Left ventricle myocardium inferior (tissue), 1 donor: ENCODE results near the gene DAPK1. TPM values are rescaled to one million over a fixed set of nuclear protein-coding genes. Genes with fewer than 3 reads are reported as not detected.

Source experiments
- DNase-seq: peaks from one replicate; pipeline ENCODE4 v3.0.0-alpha.2; 2020
- H3K27ac ChIP-seq: fragments of 200-600 bp; replicated peaks from 2 replicates; pipeline ENCODE4 v1.8.0; 2021
- H3K27me3 ChIP-seq: fragments of 200-600 bp; 2 replicates; pipeline ENCODE4 v1.8.0; 2021; ENCODE audit warnings: low read depth
- H3K36me3 ChIP-seq: fragments of 200-600 bp; 2 replicates; pipeline ENCODE4 v1.8.0; 2021
- H3K4me1 ChIP-seq: fragments of 200-600 bp; 2 replicates; pipeline ENCODE4 v1.8.0; 2021
- H3K4me3 ChIP-seq: fragments of 200-600 bp; 2 replicates; pipeline ENCODE4 v1.8.0; 2021; ENCODE audit warnings: mild to moderate bottlenecking, moderate library complexity
- H3K9me3 ChIP-seq: fragments of 200-600 bp; replicated peaks from 2 replicates; pipeline ENCODE4 v1.8.0; 2021
- CTCF ChIP-seq: fragments of 200-600 bp; IDR thresholded peaks from 2 replicates; pipeline ENCODE4 v1.8.0; 2021; ENCODE audit warnings: antibody characterized with exemption, mild to moderate bottlenecking, borderline replicate concordance
- intact Hi-C: fragments of 100-400 bp; cut with micrococcal nuclease; formaldehyde crosslinking; loops from one replicate; pipeline ENCODE4 v1.11.0; 2022
- total RNA-seq: library from RNA; stranded (reverse); fragmentation: NEBNext Ultra II Directional; extraction: Animal tissue kit (Norgen Biotek cat#: 25700); gene quantifications from one replicate; pipeline ENCODE4 v1.2.1, GENCODE V29; 2021
- donor health status: DM: no; HTN: yes; CAD: no; lungs with severe emphysema.

The DAPK1 gene
- total RNA-seq, 1 donor from 2014 or later, result 5.5 TPM

- TF ChIP-seq CTCF, result no peak
- Histone ChIP-seq H3K27me3 (no peaks in the 10 kb centered on the region), H3K36me3 (no peaks in the 10 kb centered on the region), H3K27ac (peak overlapping the region; percentile 81), H3K9me3 (no peaks in the 10 kb centered on the region), H3K4me1 (peaks cover 10% of the 10 kb centered on the region), H3K4me3 (peak overlapping the region; percentile 41)
- intact Hi-C loops, result no loop called here
- no peak for DNase-seq
These were observed 216.3 kb downstream of the DAPK1 start for GRCh38 chr9:87713988-87714330.

- intact Hi-C loops, result no loop called here
- DNase-seq, result no peak
- Histone ChIP-seq H3K36me3 (no peaks in the 10 kb centered on the region), H3K4me3 (no peak overlapping the region), H3K27ac (peak overlapping the region; percentile 81), H3K4me1 (peaks cover 10% of the 10 kb centered on the region), H3K9me3 (no peaks in the 10 kb centered on the region), H3K27me3 (no peaks in the 10 kb centered on the region)
- TF ChIP-seq CTCF, result no peak
These were observed 217.2 kb downstream of the DAPK1 start for GRCh38 chr9:87714819-87715218.

GRCh38 chr9:87716141-87716540 is 218.5 kb downstream of the DAPK1 start:
- H3K4me3 ChIP-seq, result no peak overlapping the region
- no peak for TF ChIP-seq CTCF
- no peaks in the 10 kb centered on the region for H3K36me3 ChIP-seq
- intact Hi-C loops, result no loop called here
- H3K27ac ChIP-seq, result peak overlapping the region; percentile 81
- H3K4me1 ChIP-seq, result peaks cover 10% of the 10 kb centered on the region
- H3K9me3 ChIP-seq, result no peaks in the 10 kb centered on the region
- no peak for DNase-seq
- no peaks in the 10 kb centered on the region for H3K27me3 ChIP-seq

GRCh38 chr9:87717456-87717855 is 219.8 kb downstream of the DAPK1 start:
- intact Hi-C loops, result no loop called here
- Histone ChIP-seq H3K27ac (no peak overlapping the region), H3K4me1 (peaks cover 10% of the 10 kb centered on the region)

GRCh38 chr9:87718231-87718630 is 220.6 kb downstream of the DAPK1 start:
- H3K4me1 ChIP-seq, result peaks cover 10% of the 10 kb centered on the region
- H3K27me3 ChIP-seq, result no peaks in the 10 kb centered on the region
- H3K4me3 ChIP-seq, result no peak overlapping the region
- no peaks in the 10 kb centered on the region for H3K9me3 ChIP-seq
- intact Hi-C loops, result no loop called here
- no peak overlapping the region for H3K27ac ChIP-seq
- H3K36me3 ChIP-seq, result no peaks in the 10 kb centered on the region
- no peak for TF ChIP-seq CTCF
- no peak for DNase-seq

More at GRCh38 chr9:87717456-87717855, 219.8 kb downstream of the DAPK1 start:
- no peak for DNase-seq
- Histone ChIP-seq H3K36me3 (no peaks in the 10 kb centered on the region), H3K4me3 (no peak overlapping the region), H3K9me3 (no peaks in the 10 kb centered on the region), H3K27me3 (no peaks in the 10 kb centered on the region)
- no peak for TF ChIP-seq CTCF
